GM21528 (cell line): ENCODE measurements around the gene FRMPD2.
"Not testable (repeated sequence)": the region's sequence is repeated elsewhere in the genome, so short reads cannot be mapped to it uniquely, and the experiment has no call there.

Experiments used
- ATAC-seq: cut with Tn5 transposase; IDR thresholded peaks from one replicate; pipeline ENCODE4 v1.9.1; 2021; ENCODE audit warnings: mild to moderate bottlenecking, moderate library complexity; ENCODE audit not compliant: unreplicated experiment, low FRiP score

Gene FRMPD2

DNA sequence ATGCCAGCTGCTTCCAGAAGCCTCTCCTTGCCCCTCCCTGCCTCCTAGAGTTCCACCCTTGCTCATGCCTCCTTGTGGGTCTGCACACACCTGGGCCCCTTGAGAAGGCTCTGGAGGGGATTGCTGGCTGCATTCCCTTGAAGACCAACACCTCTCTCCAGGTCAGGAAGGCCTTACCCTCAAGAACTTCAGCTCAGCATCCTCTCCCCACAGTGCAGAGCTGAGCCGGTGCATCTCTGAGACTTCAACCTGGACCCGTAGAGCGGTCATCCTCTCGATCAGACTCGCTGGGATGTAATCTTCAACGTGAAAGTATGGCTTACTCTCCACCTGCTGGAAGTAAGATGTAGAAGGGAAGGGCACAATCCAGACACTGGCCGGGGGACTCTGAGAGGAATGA, 62.7 kb downstream of the FRMPD2 start:
- no peak for ATAC-seq

DNA sequence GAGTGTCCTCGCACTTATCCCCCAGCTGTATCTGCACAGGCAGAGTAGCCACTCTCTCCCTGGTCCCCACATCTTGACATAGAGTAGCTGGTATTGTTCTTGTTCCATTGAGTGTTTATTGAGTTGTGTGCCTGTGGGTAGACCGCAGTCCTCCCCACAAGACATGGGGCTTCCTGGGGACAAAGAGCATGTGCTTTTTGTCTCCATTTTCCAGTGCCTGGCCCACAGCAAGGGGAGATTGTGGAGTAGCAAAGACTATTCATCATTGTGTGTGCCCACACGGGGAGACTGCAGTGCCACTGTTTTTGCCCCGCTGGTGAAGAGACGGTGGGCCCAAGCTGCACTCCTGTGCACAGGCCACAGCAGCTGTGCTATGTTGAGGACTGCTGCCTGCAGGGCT, 63.5 kb downstream of the FRMPD2 start:
- ATAC-seq, result no peak

DNA sequence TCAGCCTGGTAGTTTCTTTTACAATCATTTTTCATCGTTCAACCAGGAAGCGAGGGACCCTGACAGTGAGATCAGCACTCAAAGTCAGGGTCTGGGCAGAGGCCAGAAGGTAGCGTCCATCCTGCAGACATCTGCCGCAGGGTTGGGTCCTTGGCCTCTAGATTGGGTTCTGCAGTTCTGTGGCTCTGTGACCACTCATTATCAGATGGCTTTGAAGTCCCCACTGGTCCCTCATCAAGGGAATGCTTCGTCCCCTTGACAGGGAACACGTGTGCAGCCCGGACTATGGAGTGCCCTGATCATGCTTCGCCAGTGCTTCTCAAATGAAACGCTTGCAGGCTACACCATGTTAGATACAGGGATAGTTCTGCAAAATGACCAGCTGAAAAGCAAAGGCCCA, 64.1 kb downstream of the FRMPD2 start:
- no peak for ATAC-seq

DNA sequence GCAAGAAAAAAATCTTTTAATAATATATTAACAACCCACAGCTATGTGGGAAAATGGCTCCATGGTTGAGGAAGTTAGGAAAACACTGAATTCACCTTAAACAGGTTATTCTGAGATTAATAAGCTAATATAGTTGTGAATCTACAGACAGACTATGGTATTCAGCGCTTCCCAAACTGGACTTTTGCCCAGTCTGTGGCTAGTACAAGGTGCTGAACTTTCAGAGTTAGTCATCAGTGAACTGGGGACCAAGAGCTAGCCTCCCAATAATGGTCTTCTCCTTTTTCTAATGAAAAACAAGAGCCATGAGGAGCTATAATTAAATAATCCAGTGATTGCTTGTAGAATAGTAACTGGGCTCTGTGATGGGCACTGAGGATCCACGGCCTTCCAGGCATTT, 65.3 kb downstream of the FRMPD2 start:
- no peak for ATAC-seq

GRCh38 chr10:48207853-48208252, 66.6 kb downstream of the FRMPD2 start:
- no peak for ATAC-seq

- ATAC-seq, result no peak
These were observed 67.8 kb downstream of the FRMPD2 start for GRCh38 chr10:48206482-48207250.

- no peak for ATAC-seq
These were observed 68.6 kb downstream of the FRMPD2 start for GRCh38 chr10:48205918-48206317.

GRCh38 chr10:48199580-48200377, 74.7 kb downstream of the FRMPD2 start:
- ATAC-seq, result no peak

DNA sequence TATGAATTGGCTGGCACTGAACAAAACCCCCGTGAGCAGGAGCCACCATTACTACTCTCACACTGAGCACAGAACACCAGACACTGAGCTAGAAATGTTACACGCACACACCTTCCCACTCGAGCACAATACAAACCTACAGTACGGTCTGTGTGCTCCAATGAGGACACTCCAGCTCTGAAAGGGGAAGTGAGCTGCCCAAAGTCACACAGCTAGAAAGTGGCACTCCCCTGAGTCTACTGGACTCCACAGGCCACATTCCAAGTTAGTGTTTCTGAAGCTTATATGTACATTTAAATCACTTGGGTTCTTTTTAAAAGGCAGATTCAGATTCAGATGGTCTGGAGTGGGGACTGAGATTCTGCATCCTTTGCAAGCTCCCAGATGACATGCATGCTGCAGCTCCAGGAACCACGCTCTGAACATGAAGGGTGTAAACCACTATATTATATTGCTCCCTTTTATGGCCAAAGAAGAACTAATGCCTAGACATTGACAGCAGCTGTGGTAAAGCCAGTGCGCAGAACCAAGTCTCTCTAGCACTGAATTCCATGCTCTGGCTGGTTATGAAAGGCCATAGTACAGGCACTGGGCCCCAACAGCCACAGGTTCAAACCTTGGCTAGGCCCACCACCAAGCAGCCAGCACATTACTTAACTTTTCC, 77.1 kb downstream of the FRMPD2 start:
- no peak for ATAC-seq

DNA sequence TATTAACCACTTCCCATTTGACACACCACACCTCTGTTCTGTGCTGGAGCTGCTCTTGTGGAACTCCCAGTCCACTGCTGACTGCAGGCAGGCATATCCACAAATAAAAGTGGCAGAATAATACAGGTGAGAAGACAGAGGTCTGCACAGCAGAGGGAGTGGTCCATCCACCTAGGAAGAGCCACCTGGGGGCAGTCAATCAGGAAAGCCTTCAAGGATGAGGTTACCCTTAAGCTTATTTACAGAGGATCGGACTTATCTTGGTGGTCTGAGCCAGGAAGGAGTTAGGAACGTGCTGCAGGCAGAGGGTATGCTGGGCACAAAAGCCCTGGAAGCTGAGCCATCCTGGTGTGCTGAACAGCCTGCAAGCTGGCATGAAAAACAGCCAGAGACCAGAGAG, 78.7 kb downstream of the FRMPD2 start:
- ATAC-seq, result no peak

DNA sequence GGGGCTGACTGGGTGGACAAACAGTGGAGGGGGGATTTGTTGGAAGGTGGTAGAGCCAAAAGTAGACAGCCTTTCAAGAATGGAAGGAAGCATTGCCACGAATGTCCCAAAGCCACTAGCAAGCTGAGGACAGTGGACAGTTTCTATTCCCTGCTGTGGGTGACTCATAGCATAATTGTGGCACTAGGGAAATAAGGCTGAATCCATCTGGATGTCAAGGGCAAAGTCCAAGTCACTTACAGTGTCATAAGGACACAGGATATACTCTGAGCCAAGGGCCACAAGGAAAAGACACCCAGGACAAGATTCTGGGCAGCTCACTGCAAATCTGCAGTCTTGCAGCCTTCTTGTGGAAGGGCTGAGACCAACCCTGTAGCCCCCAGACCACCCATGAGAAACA, 79.7 kb downstream of the FRMPD2 start:
- no peak for ATAC-seq

GRCh38 chr10:48193556-48193955, 80.9 kb downstream of the FRMPD2 start:
- ATAC-seq, result no peak

DNA sequence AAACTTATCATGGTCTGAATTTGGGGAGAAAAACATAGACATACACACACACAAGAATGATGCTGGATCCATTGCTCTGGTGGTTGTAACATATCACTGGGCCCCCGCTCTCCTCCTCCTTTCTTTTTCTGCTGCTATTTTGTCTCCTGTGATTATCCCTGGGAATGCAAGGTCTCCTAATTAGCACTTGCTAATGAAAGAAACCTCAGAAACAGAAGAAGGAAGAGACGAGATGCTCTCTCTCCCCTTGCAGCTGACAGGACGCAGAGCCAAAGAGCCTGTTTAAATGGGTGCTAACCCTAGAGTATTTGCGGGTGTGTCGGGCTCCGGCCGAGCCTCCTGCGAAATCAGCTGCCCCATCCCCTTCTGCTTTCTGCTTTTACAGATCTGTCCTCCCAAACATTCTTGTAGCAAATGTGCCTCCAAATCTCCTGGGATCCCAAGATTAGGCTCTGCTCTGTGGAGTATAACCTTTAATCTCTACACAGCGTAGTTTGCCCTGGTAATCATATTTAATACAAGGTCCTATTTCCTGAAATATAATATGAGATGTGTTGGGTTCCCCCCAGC, 81.5 kb downstream of the FRMPD2 start:
- no peak for ATAC-seq

DNA sequence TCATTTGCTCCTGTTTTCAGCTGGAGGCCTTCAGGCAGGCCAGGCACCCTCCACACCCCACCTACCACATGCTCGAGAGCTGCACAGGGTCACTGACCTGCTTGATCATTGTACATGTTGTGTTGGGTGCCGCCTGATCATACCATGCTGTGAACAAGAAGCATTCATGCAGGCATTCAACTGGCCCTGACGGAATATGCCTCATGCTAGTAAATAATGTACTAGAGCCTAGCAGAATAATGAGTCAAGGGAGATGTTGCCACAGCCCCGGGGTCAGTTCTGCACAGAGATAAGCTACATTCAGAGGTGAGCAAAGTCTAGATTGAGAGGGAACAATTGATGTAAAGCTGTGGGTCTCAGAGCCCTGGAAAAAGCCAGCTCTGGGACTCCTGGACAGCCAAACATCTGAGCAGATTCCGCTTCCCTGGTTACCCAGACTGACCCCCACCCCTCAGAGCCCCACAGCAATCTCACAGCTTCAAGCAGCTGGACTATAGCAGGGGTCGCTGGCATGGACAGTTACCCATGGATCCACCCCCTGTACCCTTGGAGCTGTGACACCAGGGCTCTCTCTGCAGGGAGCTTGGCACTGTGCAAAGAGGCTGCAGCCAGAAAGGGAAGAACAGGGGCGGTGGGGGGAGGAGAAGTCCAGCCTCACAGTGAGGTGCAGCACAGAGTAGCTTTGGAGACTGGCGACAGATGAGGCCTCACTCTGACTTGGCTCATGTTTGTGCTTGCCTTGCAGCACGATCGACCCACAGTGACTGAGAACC, 86.6 kb downstream of the FRMPD2 start:
- no peak for ATAC-seq

DNA sequence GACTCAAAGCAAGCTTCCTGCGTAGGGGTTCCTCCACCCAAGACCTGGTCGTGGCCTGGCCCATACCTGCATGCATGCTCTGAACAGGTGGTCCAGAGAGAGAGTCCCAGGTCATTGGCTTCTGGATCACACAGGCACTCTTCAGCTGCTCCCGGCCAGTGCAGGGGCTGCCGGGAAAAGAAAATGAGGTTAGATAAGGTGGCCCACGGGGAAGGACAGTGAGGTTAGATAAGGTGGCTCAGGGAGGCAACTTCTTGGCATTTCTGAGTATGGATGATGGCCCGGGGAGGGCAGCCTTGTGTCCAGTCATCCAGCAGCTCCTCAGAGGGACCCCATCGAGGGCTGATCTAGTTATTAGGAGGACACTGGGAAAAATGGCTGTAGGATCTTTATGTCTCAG, 87.4 kb downstream of the FRMPD2 start:
- no peak for ATAC-seq

DNA sequence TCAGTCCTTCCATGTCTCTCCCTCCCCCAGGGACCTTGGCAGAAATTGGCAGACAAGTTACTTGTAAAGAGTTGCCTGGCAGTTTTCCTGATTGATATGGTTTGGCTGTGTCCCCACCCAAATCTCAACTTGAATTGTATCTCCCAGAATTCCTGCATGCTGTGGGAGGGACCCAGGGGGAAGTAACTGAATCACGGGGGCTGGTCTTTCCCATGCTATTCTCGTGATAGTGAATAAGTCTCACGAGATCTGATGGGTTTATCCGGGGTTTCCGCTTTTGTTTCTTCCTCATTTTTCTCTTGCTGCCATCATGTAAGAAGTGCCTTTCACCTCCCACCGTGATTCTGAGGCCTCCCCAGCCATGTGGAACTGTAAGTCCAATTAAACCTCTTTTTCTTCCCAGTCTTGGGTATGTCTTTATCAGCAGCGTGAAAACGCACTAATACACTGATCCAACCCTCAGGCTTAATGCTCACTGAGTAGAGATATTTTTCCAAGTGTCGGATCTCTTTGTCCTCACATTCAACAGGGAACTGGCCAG, 88.2 kb downstream of the FRMPD2 start:
- not testable (repeated sequence) for ATAC-seq

GRCh38 chr10:48184224-48184623, 90.3 kb downstream of the FRMPD2 start:
- no peak for ATAC-seq

- not testable (repeated sequence) for ATAC-seq
These were observed 101.8 kb downstream of the FRMPD2 start for GRCh38 chr10:48172715-48173114.

GRCh38 chr10:48160670-48161069, 113.8 kb downstream of the FRMPD2 start:
- not testable (repeated sequence) for ATAC-seq

DNA sequence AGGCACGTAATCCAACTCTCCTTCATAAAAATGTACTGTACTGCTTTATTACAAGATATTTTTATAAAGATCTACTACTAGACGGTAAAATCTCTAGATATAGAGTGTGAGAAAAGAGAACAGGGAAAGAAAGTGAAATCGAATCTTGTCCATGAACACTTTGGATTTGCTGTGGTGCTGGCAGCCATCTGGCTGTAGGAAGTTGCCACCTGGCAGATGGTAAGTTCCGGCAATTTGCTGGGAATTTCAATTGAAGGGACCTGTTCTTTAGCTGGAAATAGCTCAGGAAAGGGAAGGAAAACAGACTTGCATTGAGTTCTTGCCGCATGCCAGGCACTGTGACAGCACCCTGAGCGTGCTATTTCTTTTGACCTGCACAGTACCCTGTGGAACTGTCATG, 114.3 kb downstream of the FRMPD2 start:
- not testable (repeated sequence) for ATAC-seq
